K562 (cell line): ENCODE measurements around the gene LRP1. TPM values are rescaled to one million over a fixed set of nuclear protein-coding genes. Genes with fewer than 3 reads are reported as not detected.

Experiments used
- BRD4 ChIP-seq: fragments of 200-600 bp; sonication (generic); IDR thresholded peaks from 2 replicates; pipeline ENCODE4 v1.6.1; 2017; ENCODE audit warnings: inconsistent platforms
- ELK3 ChIP-seq: fragments of 450-650 bp; formaldehyde crosslinking; IDR thresholded peaks from 2 replicates; pipeline ENCODE4 v1.4.0; 2020; ENCODE audit warnings: mild to moderate bottlenecking
- ETV5 ChIP-seq: sonication (generic); formaldehyde crosslinking; IDR thresholded peaks from 2 replicates; pipeline ENCODE4 v1.4.0; 2020; ENCODE audit warnings: low read depth, mild to moderate bottlenecking, missing genetic modification reagents
- ETV6 ChIP-seq, 3 experiments: fragments of 150-350 bp in 1 of 3; sonication (generic) in 1 of 3; formaldehyde crosslinking in 1 of 3; IDR thresholded peaks; 2 replicates each; pipeline versions ENCODE4 v1.6.1 to v1.8.0; 2014 to 2022; ENCODE audit warnings: borderline replicate concordance in 2 of 3, low read depth in 2 of 3, antibody characterized with exemption in 1 of 3, low read length in 1 of 3, mild to moderate bottlenecking in 1 of 3, missing genetic modification reagents in 1 of 3
- GTF2E2 ChIP-seq: fragments of 200-800 bp; sonication (Bioruptor generic); IDR thresholded peaks from 2 replicates; pipeline ENCODE4 v1.6.1; 2016; ENCODE audit warnings: missing genetic modification characterization, missing compliant biosample characterization
- HCFC1 ChIP-seq: IDR thresholded peaks from 2 replicates; pipeline ENCODE4 v1.6.1; 2012; ENCODE audit warnings: low read depth, low read length, improper control_type of control experiment
- HDAC6 ChIP-seq: IDR thresholded peaks from 2 replicates; pipeline ENCODE4 v1.6.1; 2012; ENCODE audit warnings: low read depth, mild to moderate bottlenecking, control low read depth, inconsistent platforms, low read length, moderate library complexity
- HDAC8 ChIP-seq: fragments of 450-650 bp; IDR thresholded peaks from 2 replicates; pipeline ENCODE4 v1.6.1; 2016; ENCODE audit warnings: mild to moderate bottlenecking, missing genetic modification characterization, moderate library complexity, missing compliant biosample characterization
- HNRNPUL1 ChIP-seq: fragments of 200-400 bp; formaldehyde crosslinking; IDR thresholded peaks from 2 replicates; pipeline ENCODE4 v1.6.1; 2017; ENCODE audit warnings: low read length
- KLF13 ChIP-seq: fragments of 450-650 bp; IDR thresholded peaks from 2 replicates; pipeline ENCODE4 v1.6.1; 2016; ENCODE audit warnings: missing genetic modification characterization, low read depth, mild to moderate bottlenecking, missing compliant biosample characterization, moderate library complexity, borderline replicate concordance
- L3MBTL2 ChIP-seq: fragments of 450-650 bp; IDR thresholded peaks from 2 replicates; pipeline ENCODE4 v1.6.1; 2016; ENCODE audit warnings: mild to moderate bottlenecking, moderate library complexity
- MAFG ChIP-seq: fragments of 450-650 bp; conservative IDR thresholded peaks from 2 replicates; pipeline ENCODE4 v1.6.1; 2016; ENCODE audit warnings: missing genetic modification characterization, missing compliant biosample characterization
- NFE2L1 ChIP-seq: fragments of 450-650 bp; IDR thresholded peaks from 2 replicates; pipeline ENCODE4 v1.6.1; 2016; ENCODE audit warnings: missing genetic modification characterization, low read depth, mild to moderate bottlenecking, missing compliant biosample characterization, moderate library complexity, borderline replicate concordance
- NR2C1 ChIP-seq, 2 experiments: fragments of 450-650 bp; IDR thresholded peaks; 2 replicates each; pipeline ENCODE4 v1.6.1; 2017; ENCODE audit warnings: mild to moderate bottlenecking in 2 of 2, antibody characterized with exemption in 1 of 2, inconsistent platforms in 1 of 2, missing compliant biosample characterization in 1 of 2, missing genetic modification characterization in 1 of 2
- PTRF ChIP-seq: fragments of 450-650 bp; IDR thresholded peaks from 2 replicates; pipeline ENCODE4 v1.6.1; 2016; ENCODE audit warnings: mild to moderate bottlenecking, missing genetic modification characterization, missing compliant biosample characterization
- RB1 ChIP-seq: fragments of 450-650 bp; IDR thresholded peaks from 2 replicates; pipeline ENCODE4 v1.6.1; 2017; ENCODE audit warnings: low read depth, mild to moderate bottlenecking
- SMARCB1 ChIP-seq: IDR thresholded peaks from 2 replicates; pipeline ENCODE4 v1.6.1; 2011; ENCODE audit warnings: improper control_type of control experiment, low read depth; ENCODE audit not compliant: insufficient read length
- SRF ChIP-seq, 2 experiments: fragments of 250-450, 450-650 bp in 1 of 2; sonication (Bioruptor Pico) in 1 of 2; sonication (generic) in 1 of 2; formaldehyde crosslinking; IDR thresholded peaks; 2 replicates each; pipeline versions ENCODE4 v1.5.0 to v1.5.1; 2020 to 2022; ENCODE audit warnings: mild to moderate bottlenecking in 1 of 2, missing genetic modification reagents in 1 of 2
- TCF7L2 ChIP-seq: fragments of 150-350 bp; IDR thresholded peaks from 2 replicates; pipeline ENCODE4 v1.6.1; 2016; ENCODE audit warnings: low read depth, mild to moderate bottlenecking, low read length, moderate library complexity
- THAP7 ChIP-seq: fragments of 250-450 bp; sonication (Bioruptor Pico); IDR thresholded peaks from 2 replicates; pipeline ENCODE4 v1.5.0; 2021
- TOE1 ChIP-seq, 2 experiments: fragments of 450-650 bp in 1 of 2; sonication (generic) in 1 of 2; formaldehyde crosslinking in 1 of 2; IDR thresholded peaks; 2 replicates each; pipeline versions ENCODE4 v1.7.1 to v1.8.0; 2016 to 2022; ENCODE audit warnings: borderline replicate concordance in 2 of 2, mild to moderate bottlenecking in 2 of 2, antibody characterized with exemption in 1 of 2, inconsistent platforms in 1 of 2, low read depth in 1 of 2, missing genetic modification reagents in 1 of 2, moderate library complexity in 1 of 2
- USF1 ChIP-seq: sonication (generic); formaldehyde crosslinking; IDR thresholded peaks from 2 replicates; pipeline ENCODE4 v1.9.0; 2022; ENCODE audit warnings: mild to moderate bottlenecking, missing genetic modification reagents
- VEZF1 ChIP-seq: fragments of 200-800 bp; sonication (Bioruptor generic); IDR thresholded peaks from 2 replicates; pipeline ENCODE4 v1.6.1; 2017; ENCODE audit warnings: missing genetic modification characterization, missing compliant biosample characterization
- ZNF143 ChIP-seq: sonication (generic); formaldehyde crosslinking; IDR thresholded peaks from 2 replicates; pipeline ENCODE4 v1.9.0; 2022; ENCODE audit warnings: mild to moderate bottlenecking, missing genetic modification reagents
- polyA plus RNA-seq, 8 experiments: library from polyadenylated mRNA; depleted of rRNA in 4 of 8; stranded (reverse) in 5 of 8; unstranded in 3 of 8; fragments of >200 nt; fragmentation: Nextera tagmentation in 2 of 8; fragmentation: Illumina TruSeq in 1 of 8; extraction: Ambion mirVana in 2 of 8; extraction: Trizol in 1 of 8; gene quantifications; 2 replicates each; pipeline versions ENCODE4 v1.2.1 to v1.2.3, GENCODE V29; 2011 to 2014; ENCODE audit warnings: inconsistent platforms in 1 of 8, missing spikeins in 1 of 8
- total RNA-seq, 7 experiments: library from RNA; depleted of rRNA in 6 of 7; stranded (reverse); fragments of >200 nt in 6 of 7; fragmentation: Illumina TruSeq in 2 of 7; extraction: Trizol in 2 of 7; gene quantifications; 2 replicates each; pipeline versions ENCODE4 v1.2.1 to v1.2.3, GENCODE V29; 2011 to 2021; ENCODE audit warnings: low replicate concordance in 1 of 7

Gene LRP1
- total and polyA plus RNA-seq, 9 of the 15 experiments (the other 6 are each of a cell fraction or from before 2014, with no cell fraction given), result 0.04 to 0.64 (median 0.19) TPM; not detected in 2

GRCh38 chr12:57085999-57086492 lies 42.2 kb upstream of the LRP1 start (continued):
- TF ChIP-seq ETV6 (IDR thresholded peaks at IDR 0.05; ENCODE audit: borderline replicate concordance in 1 of 2, low read depth in 2 of 2, low read length in 1 of 2), result peak; percentile 84 to 98
- no peak for TF ChIP-seq ETV6 (CRISPR knock-in tag; IDR thresholded peaks at IDR 0.05; ENCODE audit: borderline replicate concordance)
- TF ChIP-seq VEZF1 (CRISPR knock-in tag), result no peak
- no peak for TF ChIP-seq PTRF
- no peak for TF ChIP-seq NR2C1 (IDR thresholded peaks at IDR 0.05)
- TF ChIP-seq NR2C1 (tag; IDR thresholded peaks at IDR 0.05), result no peak
- TF ChIP-seq SMARCB1, result no peak
- TF ChIP-seq BRD4, result no peak
- TF ChIP-seq RB1, result no peak
- no peak for TF ChIP-seq MAFG
- TF ChIP-seq THAP7, result no peak
- no peak for TF ChIP-seq ELK3 (CRISPR knock-in tag)
- peak; percentile 94 for TF ChIP-seq L3MBTL2
- no peak for TF ChIP-seq GTF2E2 (tag)
- TF ChIP-seq HDAC6, result no peak
- TF ChIP-seq KLF13, result 0 out of 2 replicates have a peak, but pooled peaks have one; percentile 43
- TF ChIP-seq TCF7L2, result no peak
- 0 out of 2 replicates have a peak, but pooled peaks have one; percentile 39 for TF ChIP-seq TOE1 (IDR thresholded peaks at IDR 0.05; ENCODE audit: borderline replicate concordance)
- TF ChIP-seq TOE1 (CRISPR knock-in tag; IDR thresholded peaks at IDR 0.05; ENCODE audit: borderline replicate concordance, low read depth), result no peak
- TF ChIP-seq NFE2L1 (tag), result no peak
- TF ChIP-seq ZNF143 (CRISPR knock-in tag), result no peak
- no peak; the same call in 1 of the 2 replicates for TF ChIP-seq ETV5 (CRISPR knock-in tag)
- no peak for TF ChIP-seq HCFC1
- TF ChIP-seq HNRNPUL1, result no peak
- TF ChIP-seq HDAC8 (tag), result no peak
- TF ChIP-seq USF1 (CRISPR knock-in tag), result no peak
- TF ChIP-seq SRF (CRISPR knock-in tag; IDR thresholded peaks at IDR 0.05), result no peak
